Right lobe of liver (tissue), 6 donors: ENCODE results near the gene PROZ. TPM values are rescaled to one million over a fixed set of nuclear protein-coding genes. Genes with fewer than 3 reads are reported as not detected.

Experiments used
- ATAC-seq, 4 donors: fragments of 200-7000 bp; cut with Tn5 transposase; one replicate each; pipeline ENCODE4 v1.9.1; 2020; ENCODE audit warnings: mild to moderate bottlenecking in 4 of 4, moderate library complexity in 4 of 4
- DNase-seq, 3 donors: peaks; one replicate each; pipeline ENCODE4 v3.0.0-alpha.2; 2020
- H3K27ac ChIP-seq, 3 donors: fragments of 200-600 bp; one replicate each; pipeline ENCODE4 v1.8.0; 2022
- H3K27me3 ChIP-seq, 2 donors: fragments of 200-600 bp; one replicate each; pipeline ENCODE4 v1.8.0; 2022
- H3K36me3 ChIP-seq, 4 donors: fragments of 200-600 bp; sonication (generic) in 1 of 4; one replicate each; pipeline versions ENCODE4 v1.5.1 to v1.8.0; 2017 to 2022; ENCODE audit warnings: control low read depth in 1 of 4
- H3K4me1 ChIP-seq, 4 donors: fragments of 200-600 bp; sonication (generic) in 1 of 4; one replicate each; pipeline versions ENCODE4 v1.5.1 to v1.8.0; 2017 to 2022; ENCODE audit warnings: control low read depth in 1 of 4
- H3K4me3 ChIP-seq, 3 donors: fragments of 200-600 bp; one replicate each; pipeline ENCODE4 v1.8.0; 2022
- H3K9me3 ChIP-seq, 4 donors: fragments of 200-600 bp; sonication (generic) in 1 of 4; one replicate each; pipeline versions ENCODE4 v1.5.1 to v1.8.0; 2017 to 2022; ENCODE audit warnings: control low read depth in 1 of 4
- CTCF ChIP-seq, 4 donors: fragments of 200-600 bp in 3 of 4; fragments of 450-650 bp in 1 of 4; IDR thresholded peaks; one replicate each; pipeline versions ENCODE4 v1.5.1 to v1.8.0; 2016 to 2022; ENCODE audit warnings: antibody characterized with exemption in 4 of 4, mild to moderate bottlenecking in 2 of 4
- POLR2A ChIP-seq: fragments of 450-650 bp; IDR thresholded peaks from one replicate; pipeline ENCODE4 v1.6.1; 2017; ENCODE audit warnings: antibody characterized with exemption, mild to moderate bottlenecking
- WGBS: methylation state at CpG from one replicate; pipeline ENCODE4 v1.1.6; 2018; ENCODE audit warnings: low coverage, low lambda C conversion rate; ENCODE audit not compliant: insufficient coverage; ENCODE audit errors: missing lambda C conversion rate; 5-methylcytosine and 5-hydroxymethylcytosine counted together
- intact Hi-C, 2 donors: fragments of 100-400 bp; cut with DNase I; formaldehyde crosslinking; loops; one replicate each; pipeline versions ENCODE4 v1.11.2 to v1.14.1; 2022
- total RNA-seq, 6 experiments: library from RNA; depleted of rRNA in 2 of 6; stranded (reverse); fragments of >200 nt in 2 of 6; fragmentation: NEBNext Ultra II Directional in 3 of 6; extraction: Animal tissue kit (Norgen Biotek cat#: 25700) in 3 of 6; gene quantifications; one replicate each; pipeline versions ENCODE4 v1.1.0 to v1.2.4, GENCODE V29; 2016 to 2023
- donor health status: DM: no; HTN: yes; CAD: no.
- donor health status: DM: no; HTN: no; CAD: no.
- donor health status: DM: no; HTN: no; CAD: no.
- donor health status: DM: no; HTN: yes; CAD: no.
- donor health status: DM: no; HTN: yes; CAD: no.

PROZ gene
- total RNA-seq, 6 experiments from 2014 or later: 11.2 to 71.2 (median 56.9) TPM

- H3K9me3 ChIP-seq: no peaks in the 10 kb centered on the region
- peaks cover 0 to 8% (median 0%) of the 10 kb centered on the region in 4 donors for H3K36me3 ChIP-seq
- peaks cover 0 to 39% (median 17%) of the 10 kb centered on the region in 4 donors for H3K4me1 ChIP-seq
- no peak overlapping the region for H3K4me3 ChIP-seq
- no peak for DNase-seq
- TF ChIP-seq CTCF (IDR thresholded peaks at IDR 0.05): no peak
- TF ChIP-seq POLR2A: no peak
- H3K27ac ChIP-seq: no peak overlapping the region
- intact Hi-C loops: no loop called here
- ATAC-seq: no peak
- 96% methylated on average over 8 of the region's 10 CpGs for WGBS
- no peaks in the 10 kb centered on the region for H3K27me3 ChIP-seq
Measured at GRCh38 chr13:113211774-113212173, 53.3 kb downstream of the PROZ start.

- ATAC-seq: peak in 3 of 4 donors; percentile 9 to 26 (median 18)
- Histone ChIP-seq H3K27ac (peak overlapping the region in 1 of 3 donors; percentile 43), H3K27me3 (no peaks in the 10 kb centered on the region), H3K9me3 (no peaks in the 10 kb centered on the region), H3K4me1 (peaks cover 0 to 47% (median 19%) of the 10 kb centered on the region in 4 donors), H3K4me3 (no peak overlapping the region), H3K36me3 (peaks cover 0 to 4% (median 0%) of the 10 kb centered on the region in 4 donors)
- WGBS: 22% methylated on average over 7 of the region's 7 CpGs
- intact Hi-C loops: no loop called here
- DNase-seq: no peak
- TF ChIP-seq POLR2A (no peak), CTCF (IDR thresholded peaks at IDR 0.05) (no peak)
Measured at GRCh38 chr13:113216254-113217048, 58.0 kb downstream of the PROZ start.

- WGBS: 68% methylated on average over 3 of the region's 3 CpGs
- no peak for ATAC-seq
- TF ChIP-seq CTCF (IDR thresholded peaks at IDR 0.05) (no peak), POLR2A (no peak)
- H3K9me3 ChIP-seq: no peaks in the 10 kb centered on the region
- no peak overlapping the region for H3K27ac ChIP-seq
- H3K36me3 ChIP-seq: peaks cover 0 to 7% (median 0%) of the 10 kb centered on the region in 4 donors
- DNase-seq: no peak
- no peaks in the 10 kb centered on the region for H3K27me3 ChIP-seq
- no peak overlapping the region for H3K4me3 ChIP-seq
- H3K4me1 ChIP-seq: peaks cover 0 to 47% (median 19%) of the 10 kb centered on the region in 4 donors
- intact Hi-C loops: no loop called here
Measured at GRCh38 chr13:113218586-113218985, 60.1 kb downstream of the PROZ start.

GRCh38 chr13:113219256-113219940 is 61.0 kb downstream of the PROZ start:
- Histone ChIP-seq H3K4me1 (peaks cover 0 to 40% (median 15%) of the 10 kb centered on the region in 4 donors), H3K27me3 (no peaks in the 10 kb centered on the region), H3K36me3 (peaks cover 0 to 12% (median 0%) of the 10 kb centered on the region in 4 donors), H3K9me3 (no peaks in the 10 kb centered on the region), H3K4me3 (no peak overlapping the region), H3K27ac (peak overlapping the region in 2 of 3 donors; percentile 45 to 81)
- ATAC-seq (peak; percentile 40 to 72 (median 56)), DNase-seq (no peak)
- intact Hi-C loops: no loop called here
- WGBS: 50% methylated on average over 9 of the region's 14 CpGs
- TF ChIP-seq CTCF (IDR thresholded peaks at IDR 0.05) (no peak), POLR2A (no peak)
